Stimulated activated CD8-positive, alpha-beta memory T cell treated with anti-CD3 and anti-CD28 coated beads, Interleukin-4, amount 100 ng/mL, for 24 hours (primary cell): ENCODE measurements around the gene LSP1.

Source experiments
- DNase-seq: peaks from one replicate; pipeline ENCODE4 v3.0.0-alpha.2; 2020; ENCODE audit warnings: low read depth

Gene LSP1

GRCh38 chr11:1837171-1838076 is 15.5 kb upstream of the LSP1 start:
- peak; percentile 80 for DNase-seq

DNA sequence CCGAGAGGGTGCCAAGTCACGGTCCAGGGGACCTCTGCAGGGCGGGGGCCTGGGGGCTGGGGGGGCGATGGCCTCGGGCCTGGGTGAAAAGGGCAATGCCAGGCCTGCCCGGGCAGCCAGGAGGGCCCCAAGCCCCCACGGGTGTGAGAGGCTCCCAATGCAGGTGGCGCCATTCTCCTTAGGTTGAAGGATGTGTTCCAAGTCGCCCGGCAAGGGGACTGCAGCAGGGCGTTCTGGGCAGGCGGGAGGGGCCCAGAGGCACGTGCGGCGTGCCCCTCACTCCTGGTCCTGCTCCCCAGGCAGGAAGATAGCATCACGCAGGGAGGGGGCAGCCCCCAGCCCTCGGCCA is 14.8 kb upstream of the LSP1 start:
- DNase-seq: no peak

DNA sequence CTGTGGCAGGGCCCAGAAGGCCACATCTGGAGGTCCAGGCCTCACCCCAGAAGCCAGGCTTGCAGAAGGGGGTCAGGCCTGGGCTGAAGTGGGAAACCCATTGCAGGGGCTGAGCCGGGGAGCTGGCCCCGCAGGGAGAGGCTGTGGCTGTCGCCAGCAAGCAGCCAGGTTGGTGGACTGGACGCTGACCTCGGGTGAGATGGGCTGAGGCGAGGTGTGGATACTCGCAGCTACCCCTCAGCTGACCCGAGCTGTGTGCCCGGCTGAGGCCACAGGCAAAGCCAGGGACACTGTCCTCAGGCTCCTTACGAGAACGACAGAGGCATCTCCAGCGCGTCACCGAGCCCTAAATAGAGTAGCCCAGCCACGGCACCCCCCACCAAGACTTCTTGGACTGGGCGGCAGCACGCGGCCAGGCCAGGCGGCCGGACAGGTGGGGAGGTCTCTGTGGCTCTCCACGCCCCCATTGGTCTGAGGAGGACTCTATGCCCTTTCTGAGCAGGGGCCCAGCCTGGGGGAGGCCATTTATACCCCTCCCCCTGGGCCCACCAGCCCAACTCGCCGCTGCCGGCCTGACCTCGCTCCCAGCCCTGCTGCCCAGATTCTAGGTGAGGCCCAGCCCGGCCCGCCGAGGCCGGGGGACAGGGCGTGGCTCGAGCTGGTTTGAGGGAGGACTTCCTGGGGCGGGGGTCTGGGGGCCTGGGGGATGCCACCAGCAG is 14.3 kb upstream of the LSP1 start, which contains the start of gene TNNI2:
Gene TNNI2, plus strand, starts transcription at position 556 of the 719 bp plus-strand sequence. CDS start 716 bp downstream, outside the sequence.
- no peak for DNase-seq

DNA sequence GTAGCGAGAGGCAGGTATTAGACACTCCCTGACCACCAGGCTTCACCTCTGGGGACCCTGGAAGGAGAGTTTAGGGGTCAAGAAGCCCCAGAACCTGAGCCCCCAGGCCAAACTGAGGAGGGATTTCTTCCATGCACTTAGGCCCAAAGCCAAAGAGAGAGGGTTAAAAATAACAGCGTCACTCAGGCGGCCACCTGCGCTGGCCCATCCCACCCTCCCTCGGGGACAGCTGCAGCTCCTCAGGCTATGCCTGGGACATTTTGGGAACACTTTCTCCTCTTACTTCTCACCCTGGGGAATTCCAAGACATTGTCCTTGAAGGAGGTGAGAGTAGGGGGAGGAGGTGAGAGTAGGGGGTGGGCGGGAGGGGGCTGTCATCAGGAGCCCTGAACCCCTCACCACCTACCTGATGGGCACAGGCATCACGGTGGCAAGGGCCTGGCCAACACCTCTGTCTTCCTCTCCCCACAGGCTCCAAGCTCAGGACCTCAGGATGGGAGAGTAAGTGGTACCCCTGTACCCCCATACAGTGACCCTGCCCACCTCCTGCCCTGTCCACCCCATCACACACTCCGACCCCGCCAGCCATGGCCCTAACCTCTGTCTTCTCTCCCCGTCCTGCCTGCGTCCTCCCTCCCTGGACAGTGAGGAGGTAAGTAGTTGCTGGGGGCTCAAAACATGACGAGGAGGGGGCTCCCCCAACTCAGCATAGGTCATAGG is 13.5 kb upstream of the LSP1 start:
- no peak for DNase-seq

DNA sequence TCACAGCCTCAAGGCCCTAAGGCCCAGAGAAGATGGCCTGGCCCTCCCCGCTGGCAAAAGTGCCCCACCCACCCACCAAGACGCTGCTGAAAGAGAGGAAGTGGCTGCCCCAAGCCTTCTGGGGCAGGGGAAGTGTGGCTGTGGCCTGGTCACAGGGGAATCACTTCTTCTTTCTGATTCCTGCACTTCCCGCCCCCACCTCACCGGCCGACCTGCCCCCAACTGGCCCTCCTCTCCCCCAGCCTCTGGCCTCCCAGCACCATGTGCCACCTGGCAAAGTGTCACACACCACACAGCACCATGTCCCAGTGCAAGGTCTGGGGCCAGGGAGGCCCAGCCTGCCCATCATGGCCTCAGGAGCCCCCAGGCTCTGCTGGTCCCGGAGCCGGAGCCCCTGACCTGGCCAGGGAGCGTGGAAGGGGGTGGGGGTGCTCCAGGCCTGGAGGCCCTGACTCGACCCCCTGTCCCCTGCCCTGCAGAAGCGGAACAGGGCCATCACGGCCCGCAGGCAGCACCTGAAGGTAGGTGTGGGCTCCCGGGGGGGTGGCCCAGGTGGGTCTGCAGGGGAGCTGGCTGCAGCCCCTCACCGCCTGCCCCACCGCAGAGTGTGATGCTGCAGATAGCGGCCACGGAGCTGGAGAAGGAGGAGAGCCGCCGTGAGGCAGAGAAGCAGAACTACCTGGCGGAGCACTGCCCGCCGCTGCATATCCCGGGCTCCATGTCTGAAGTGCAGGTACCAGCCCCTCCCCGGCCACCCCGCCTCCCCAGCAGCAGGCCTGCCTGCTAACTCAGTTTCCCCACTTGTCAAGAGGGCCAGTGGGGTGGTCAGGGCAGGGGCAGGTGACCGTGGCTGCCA is 12.7 kb upstream of the LSP1 start:
- DNase-seq: no peak

DNA sequence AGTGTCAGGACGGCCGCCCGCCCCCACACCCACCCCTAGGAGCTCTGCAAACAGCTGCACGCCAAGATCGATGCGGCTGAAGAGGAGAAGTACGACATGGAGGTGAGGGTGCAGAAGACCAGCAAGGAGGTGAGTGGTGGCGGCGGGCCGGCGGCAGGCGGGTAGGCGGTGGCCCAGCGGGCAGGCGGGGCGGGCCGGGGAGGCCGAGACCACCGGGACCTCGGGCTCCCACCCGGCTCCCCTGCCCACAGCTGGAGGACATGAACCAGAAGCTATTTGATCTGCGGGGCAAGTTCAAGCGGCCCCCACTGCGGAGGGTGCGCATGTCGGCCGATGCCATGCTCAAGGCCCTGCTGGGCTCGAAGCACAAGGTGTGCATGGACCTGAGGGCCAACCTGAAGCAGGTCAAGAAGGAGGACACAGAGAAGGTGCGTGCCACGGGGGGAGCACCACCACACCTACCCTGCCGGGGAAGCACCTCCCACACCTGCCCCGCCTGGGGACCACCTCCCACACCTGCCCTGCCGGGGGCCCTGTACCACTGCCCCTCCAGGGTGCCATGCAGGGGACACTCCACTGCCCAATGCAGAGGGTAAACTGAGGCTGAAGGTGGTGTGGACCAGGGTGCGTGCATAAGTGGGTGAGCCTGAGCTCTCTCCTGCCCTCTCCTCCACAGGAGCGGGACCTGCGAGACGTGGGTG is 12.0 kb upstream of the LSP1 start:
- no peak for DNase-seq

DNA sequence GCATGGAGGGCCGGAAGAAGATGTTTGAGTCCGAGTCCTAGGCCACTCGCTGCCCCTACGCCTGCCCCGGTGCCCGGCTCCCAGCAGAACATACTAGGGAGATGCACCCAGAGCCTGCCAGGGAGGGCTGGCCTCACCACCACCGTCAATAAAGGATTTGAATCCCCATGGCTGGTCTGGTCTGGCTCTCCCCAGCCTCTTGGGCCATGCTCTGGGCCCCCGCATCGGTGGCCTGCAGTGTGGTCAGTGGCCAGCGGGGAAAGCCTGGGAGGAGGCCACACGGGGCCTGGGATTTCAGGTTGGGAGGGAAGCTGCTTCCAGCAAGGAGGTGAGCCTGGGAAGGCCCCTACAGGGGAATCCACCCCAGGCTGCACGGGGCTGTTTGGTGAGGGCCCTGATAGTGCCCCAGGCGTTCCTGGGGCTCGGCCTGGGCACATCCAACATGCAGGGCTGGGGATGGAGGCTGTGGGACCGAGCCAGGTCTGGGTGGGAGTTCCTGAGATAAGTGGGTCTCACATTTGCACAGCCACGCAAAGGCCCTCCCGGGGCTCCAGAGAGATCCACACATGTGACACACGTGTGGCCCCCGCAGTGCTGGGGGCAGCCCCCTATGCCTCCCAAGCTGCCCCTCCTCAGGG is 11.3 kb upstream of the LSP1 start:
- no peak for DNase-seq

DNA sequence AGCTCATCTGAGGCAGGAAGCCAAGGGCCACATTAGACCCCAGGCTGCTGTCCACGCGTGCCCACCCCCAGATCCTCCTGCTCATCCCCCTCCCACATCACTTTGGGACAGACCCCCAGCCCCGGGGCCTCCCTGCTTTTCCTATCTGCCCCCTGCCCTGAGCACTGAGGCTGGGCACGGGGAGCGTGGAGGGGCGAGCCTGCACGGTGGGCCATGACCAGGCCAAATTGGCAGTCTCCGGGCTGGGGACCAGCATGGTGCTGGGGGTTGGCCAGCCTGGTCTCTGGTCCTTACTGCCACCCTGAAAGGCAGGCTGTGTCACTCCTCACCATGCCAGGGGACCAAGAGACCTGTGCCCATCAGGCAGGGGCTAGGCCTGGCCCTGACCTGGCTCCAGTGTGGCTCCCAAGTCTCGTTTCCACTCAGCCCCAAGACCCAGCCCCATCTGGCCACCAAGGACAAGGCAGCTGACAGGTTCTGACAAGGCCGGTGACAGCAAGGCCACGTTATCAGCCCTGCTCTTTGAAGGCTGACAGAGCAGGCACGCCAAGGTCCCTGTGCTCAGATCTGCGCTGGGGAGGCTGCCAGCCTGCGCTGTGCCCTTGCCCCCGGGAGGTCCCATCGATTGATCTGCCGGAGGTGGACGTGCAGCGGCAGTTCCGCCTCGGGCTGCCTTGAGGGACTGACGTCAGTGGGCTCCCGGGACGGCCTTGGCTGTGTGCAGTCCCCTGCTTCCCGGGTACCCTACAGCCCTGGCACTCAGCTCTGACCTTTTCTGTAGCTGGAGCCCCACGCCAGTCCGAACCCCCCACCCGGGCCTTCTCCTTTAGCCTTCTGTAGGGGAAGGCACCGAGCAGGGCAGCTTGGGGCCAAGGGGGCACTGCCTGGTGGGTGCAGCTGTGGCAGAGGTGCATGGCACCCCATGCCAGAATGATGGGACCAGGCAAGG is 10.5 kb upstream of the LSP1 start:
- DNase-seq: no peak

- no peak for DNase-seq
Observed at GRCh38 chr11:1843098-1843473, 9.8 kb upstream of the LSP1 start.

GRCh38 chr11:1843796-1844195 is 9.1 kb upstream of the LSP1 start:
- DNase-seq: no peak

DNA sequence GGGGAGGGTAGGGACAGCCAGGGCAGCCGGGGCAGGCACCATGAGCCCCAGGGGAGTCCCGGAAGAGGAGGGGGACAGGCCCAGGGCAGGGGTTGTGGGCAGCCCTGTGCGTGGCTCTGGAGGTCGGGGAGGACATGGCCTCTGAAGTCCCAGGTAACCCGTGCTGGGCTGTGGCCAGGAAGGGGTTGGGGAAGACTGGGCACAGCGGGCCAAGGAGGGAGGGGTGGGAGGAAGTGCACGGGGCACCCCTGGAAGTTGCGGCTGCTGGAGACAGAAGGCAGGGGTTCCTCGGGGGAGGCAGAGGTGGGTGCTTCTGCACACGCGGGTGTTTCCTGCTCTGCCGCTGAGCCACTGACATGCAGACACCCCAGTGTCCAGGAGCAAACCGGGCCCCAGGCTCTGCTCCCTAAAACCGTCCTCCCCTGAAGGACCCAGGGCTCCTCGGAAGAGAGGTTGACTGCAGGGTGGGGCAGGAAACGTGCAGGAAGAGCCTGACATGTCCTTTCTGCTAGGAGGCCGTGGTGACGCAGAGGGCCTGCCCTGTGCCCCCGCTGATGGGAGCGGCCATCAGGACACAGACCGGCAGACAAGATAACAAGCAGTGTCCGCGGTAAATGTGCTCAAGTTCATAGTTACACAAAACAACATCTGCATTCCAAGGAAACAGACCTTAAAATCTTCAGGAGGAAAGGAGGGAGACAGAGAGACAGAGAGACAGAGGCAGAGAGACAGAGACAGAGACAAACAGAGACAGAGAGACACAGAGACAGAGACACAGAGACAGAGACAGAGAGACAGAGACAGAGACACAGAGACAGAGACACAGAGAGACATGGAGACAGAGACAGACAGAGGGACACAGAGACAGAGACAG is 8.4 kb upstream of the LSP1 start:
- no peak for DNase-seq

GRCh38 chr11:1845095-1845429 is 7.8 kb upstream of the LSP1 start:
- DNase-seq: no peak

- DNase-seq: no peak
Observed at GRCh38 chr11:1845561-1846452, 7.1 kb upstream of the LSP1 start.

GRCh38 chr11:1846453-1846932 is 6.4 kb upstream of the LSP1 start:
- DNase-seq: no peak

DNA sequence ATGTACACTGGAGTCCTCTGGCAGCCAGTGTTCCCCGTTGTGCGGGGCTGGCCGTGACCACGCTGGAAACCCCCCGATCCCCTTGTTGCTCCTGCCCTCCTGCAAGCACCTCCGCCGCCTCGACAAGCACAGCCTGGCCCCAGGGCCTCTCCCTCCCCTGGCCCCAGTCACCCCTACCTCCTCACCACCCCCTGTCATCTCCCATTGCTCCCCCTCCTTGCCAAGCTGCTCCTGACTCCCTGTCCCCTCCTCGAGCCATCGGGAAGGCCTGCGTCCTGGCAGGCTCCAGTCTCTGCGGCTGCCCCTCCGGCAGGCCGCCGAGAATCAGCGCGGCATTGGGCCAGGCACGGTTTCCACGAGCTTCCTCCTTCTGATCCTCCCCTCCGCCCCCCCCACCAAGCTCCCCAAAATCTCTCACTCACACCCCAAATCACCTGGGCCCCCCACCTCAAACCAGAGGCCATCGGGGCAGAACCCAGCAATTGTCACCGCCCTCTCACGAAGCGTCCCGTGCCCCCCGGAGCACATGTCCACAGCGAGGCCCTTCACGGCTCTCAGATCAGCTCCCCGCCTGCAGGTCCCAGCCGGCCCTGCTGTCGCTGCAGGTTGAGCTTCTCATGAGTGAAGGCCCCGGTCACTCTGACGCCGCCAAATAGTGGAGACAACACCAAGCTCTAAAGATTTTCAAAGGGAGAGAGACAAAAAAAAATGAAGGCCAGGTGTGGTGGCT is 5.7 kb upstream of the LSP1 start:
- DNase-seq: no peak

GRCh38 chr11:1847926-1848639 is 4.8 kb upstream of the LSP1 start:
- DNase-seq: no peak
